ENCODE data around the gene ATRNL1. TPM values are rescaled to one million over a fixed set of nuclear protein-coding genes. Genes with fewer than 3 reads are reported as not detected.
"Not testable (repeated sequence)": the region's sequence is repeated elsewhere in the genome, so short reads cannot be mapped to it uniquely, and the experiment has no call there.

The ATRNL1 gene
- total RNA-seq, 1 experiment from 2014 or later = not detected

GRCh38 chr10:115827231-115828009 is 734.3 kb downstream of the ATRNL1 start:
- POLR2A ChIA-PET = no interaction called here
- CTCF ChIA-PET = no interaction called here
- no peaks in the 10 kb centered on the region for H3K4me1 Mint-ChIP-seq (ENCODE audit: low read depth, unreplicated experiment)
- Histone ChIP-seq H3K4me3 (ENCODE audit: low read depth, low read length) (no peak overlapping the region), H3K9me3 (no peaks in the 10 kb centered on the region), H3K27me3 (replicated peaks; ENCODE audit: control insufficient read depth, insufficient read depth, low read length) (no peaks in the 10 kb centered on the region; the same call in 1 of the 2 replicates), H3K4me1 (no peaks in the 10 kb centered on the region), H3K36me3 (ENCODE audit: control insufficient read depth, insufficient read depth, low read length) (no peaks in the 10 kb centered on the region)
- H3K4me3 Mint-ChIP-seq (ENCODE audit: unreplicated experiment) = no peak overlapping the region
- BruUV-seq (replicated peaks) = no TSS peak
- TF ChIP-seq, protein P1, sequence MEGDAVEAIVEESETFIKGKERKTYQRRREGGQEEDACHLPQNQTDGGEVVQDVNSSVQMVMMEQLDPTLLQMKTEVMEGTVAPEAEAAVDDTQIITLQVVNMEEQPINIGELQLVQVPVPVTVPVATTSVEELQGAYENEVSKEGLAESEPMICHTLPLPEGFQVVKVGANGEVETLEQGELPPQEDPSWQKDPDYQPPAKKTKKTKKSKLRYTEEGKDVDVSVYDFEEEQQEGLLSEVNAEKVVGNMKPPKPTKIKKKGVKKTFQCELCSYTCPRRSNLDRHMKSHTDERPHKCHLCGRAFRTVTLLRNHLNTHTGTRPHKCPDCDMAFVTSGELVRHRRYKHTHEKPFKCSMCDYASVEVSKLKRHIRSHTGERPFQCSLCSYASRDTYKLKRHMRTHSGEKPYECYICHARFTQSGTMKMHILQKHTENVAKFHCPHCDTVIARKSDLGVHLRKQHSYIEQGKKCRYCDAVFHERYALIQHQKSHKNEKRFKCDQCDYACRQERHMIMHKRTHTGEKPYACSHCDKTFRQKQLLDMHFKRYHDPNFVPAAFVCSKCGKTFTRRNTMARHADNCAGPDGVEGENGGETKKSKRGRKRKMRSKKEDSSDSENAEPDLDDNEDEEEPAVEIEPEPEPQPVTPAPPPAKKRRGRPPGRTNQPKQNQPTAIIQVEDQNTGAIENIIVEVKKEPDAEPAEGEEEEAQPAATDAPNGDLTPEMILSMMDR (IDR thresholded peaks at IDR 0.05; ENCODE audit: insufficient read depth in 1 of 2, low read depth in 1 of 2, low read length in 1 of 2, severe bottlenecking in 1 of 2, unreplicated experiment in 1 of 2) = no peak
- intact Hi-C loops (cut with micrococcal nuclease; ENCODE audit: unreplicated experiment) = no loop called here
- H3K9me3 Mint-ChIP-seq (ENCODE audit: unreplicated experiment) = peaks cover 3% of the 10 kb centered on the region
- H3K36me3 Mint-ChIP-seq (ENCODE audit: insufficient read depth, unreplicated experiment) = no peaks in the 10 kb centered on the region
- H3K27ac Mint-ChIP-seq (ENCODE audit: unreplicated experiment) = no peak overlapping the region
- DNase-seq = no peak
- peaks cover 5% of the 10 kb centered on the region for H3K27me3 Mint-ChIP-seq (ENCODE audit: insufficient read depth, unreplicated experiment)

DNA sequence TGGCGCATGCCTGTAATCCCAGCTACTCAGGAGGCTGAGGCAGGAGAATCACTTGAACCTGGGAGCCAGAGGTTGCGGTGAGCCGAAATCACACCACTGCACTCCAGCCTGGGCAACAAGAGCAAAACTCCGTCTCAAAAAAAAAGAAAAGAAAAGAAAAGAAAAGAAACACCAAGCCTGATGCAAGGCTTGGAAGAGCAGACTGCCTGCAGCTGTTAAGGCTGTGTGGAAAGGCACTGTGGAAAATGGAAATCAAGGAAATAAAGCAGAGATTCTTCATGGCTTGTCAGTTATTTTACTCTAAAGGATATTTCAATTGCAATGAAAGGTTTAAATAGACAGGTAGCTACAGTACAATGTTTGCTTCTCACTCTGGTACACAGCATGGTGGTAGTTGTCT is 735.0 kb downstream of the ATRNL1 start:
- H3K4me3 Mint-ChIP-seq (ENCODE audit: unreplicated experiment); H3K9me3 Mint-ChIP-seq (ENCODE audit: unreplicated experiment); DNase-seq; H3K27ac Mint-ChIP-seq (ENCODE audit: unreplicated experiment); H3K36me3 ChIP-seq (ENCODE audit: control insufficient read depth, insufficient read depth, low read length); H3K27me3 ChIP-seq (replicated peaks; ENCODE audit: control insufficient read depth, insufficient read depth, low read length); H3K4me1 ChIP-seq; H3K4me3 ChIP-seq (ENCODE audit: low read depth, low read length); H3K4me1 Mint-ChIP-seq (ENCODE audit: low read depth, unreplicated experiment); intact Hi-C loops (cut with micrococcal nuclease; ENCODE audit: unreplicated experiment); H3K9me3 ChIP-seq; POLR2A ChIA-PET; CTCF ChIA-PET; H3K36me3 Mint-ChIP-seq (ENCODE audit: insufficient read depth, unreplicated experiment); H3K27me3 Mint-ChIP-seq (ENCODE audit: insufficient read depth, unreplicated experiment); BruUV-seq (replicated peaks): not testable (repeated sequence)

DNA sequence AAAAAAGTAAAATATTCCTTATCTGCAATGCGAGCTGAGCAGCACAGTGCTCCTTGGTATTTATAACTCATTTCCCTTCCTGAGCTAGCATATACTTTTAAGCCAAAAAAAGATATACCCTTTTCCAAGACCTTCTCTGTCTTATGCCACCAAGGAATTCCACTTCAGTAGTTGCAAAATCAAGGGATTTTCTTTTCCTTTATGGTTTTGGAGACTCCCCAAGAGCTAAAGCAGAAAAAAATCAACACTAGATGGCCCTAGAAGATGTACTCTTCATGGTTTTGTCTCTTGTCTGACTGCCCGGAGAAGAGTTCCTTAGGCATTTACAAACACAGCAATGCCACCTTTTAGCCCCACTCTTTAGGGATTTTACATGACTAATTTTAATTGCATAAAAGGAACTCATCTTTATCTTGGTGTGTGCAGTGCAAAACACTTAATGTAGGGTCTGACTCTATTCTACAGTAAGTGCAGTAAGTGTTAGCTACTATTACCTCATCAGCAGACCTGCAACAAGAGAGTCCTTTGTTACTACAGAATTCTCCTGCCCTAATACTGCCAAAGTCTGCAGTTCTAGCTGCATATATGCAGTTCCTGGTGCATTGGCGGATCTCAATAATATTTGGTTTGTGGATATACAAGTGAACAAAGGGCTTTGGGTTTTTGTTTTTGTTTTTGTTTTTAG is 736.5 kb downstream of the ATRNL1 start:
- CTCF ChIA-PET = interaction anchor here (0.6 to 0.8 kb wide), 4 partner anchors 27 to 343 kb away, joined by 3 to 4 read pairs (median 4); no protein-coding TSS in a partner anchor
- Mint-ChIP-seq H3K4me3 (ENCODE audit: unreplicated experiment) (no peak overlapping the region), H3K36me3 (ENCODE audit: insufficient read depth, unreplicated experiment) (no peaks in the 10 kb centered on the region), H3K4me1 (ENCODE audit: low read depth, unreplicated experiment) (no peaks in the 10 kb centered on the region), H3K27ac (ENCODE audit: unreplicated experiment) (no peak overlapping the region), H3K27me3 (ENCODE audit: insufficient read depth, unreplicated experiment) (no peaks in the 10 kb centered on the region), H3K9me3 (ENCODE audit: unreplicated experiment) (no peaks in the 10 kb centered on the region)
- intact Hi-C loops (cut with micrococcal nuclease; ENCODE audit: unreplicated experiment) = loop anchor here (1.0 kb wide), 1 partner anchor 459 kb away; no protein-coding TSS in a partner anchor
- POLR2A ChIA-PET = no interaction called here
- Histone ChIP-seq H3K4me3 (ENCODE audit: low read depth, low read length) (no peak overlapping the region), H3K36me3 (ENCODE audit: control insufficient read depth, insufficient read depth, low read length) (no peaks in the 10 kb centered on the region), H3K4me1 (no peaks in the 10 kb centered on the region), H3K9me3 (no peaks in the 10 kb centered on the region), H3K27me3 (replicated peaks; ENCODE audit: control insufficient read depth, insufficient read depth, low read length) (no peaks in the 10 kb centered on the region; the same call in 1 of the 2 replicates)
- TF ChIP-seq, protein P1 (IDR thresholded peaks at IDR 0.05; ENCODE audit: insufficient read depth in 1 of 2, low read depth in 1 of 2, low read length in 1 of 2, severe bottlenecking in 1 of 2, unreplicated experiment in 1 of 2) = peak in 1 of 2 experiments; percentile 17
- peak in 1 of 2 experiments; percentile 9 for DNase-seq
- no TSS peak for BruUV-seq (replicated peaks)

Measured in Caco-2 (cell line).